SK-N-MC (cell line): ENCODE data around the gene CELF2.

Experiments
- DNase-seq: peaks from one replicate; pipeline ENCODE4 v3.0.0-alpha.2; 2011; ENCODE audit warnings: low read depth, low spot score
- H3K27ac ChIP-seq: fragments of 200-600 bp; sonication (generic); 2 replicates; pipeline ENCODE4 v1.5.1; 2016; ENCODE audit warnings: mixed run types
- H3K36me3 ChIP-seq: fragments of 200-600 bp; sonication (generic); 2 replicates; pipeline ENCODE4 v1.6.1; 2017; ENCODE audit warnings: antibody characterized with exemption, low read length, mixed read lengths; ENCODE audit not compliant: insufficient read depth
- H3K4me3 ChIP-seq: fragments of 200-600 bp; sonication (generic); 2 replicates; pipeline ENCODE4 v1.5.1; 2016
- H3K9ac ChIP-seq: fragments of 200-600 bp; sonication (generic); 2 replicates; pipeline ENCODE4 v1.8.0; 2017; ENCODE audit warnings: mixed run types, mixed read lengths; ENCODE audit not compliant: insufficient read length
- H3K9me3 ChIP-seq: fragments of 200-600 bp; sonication (generic); 2 replicates; pipeline ENCODE4 v1.6.1; 2017; ENCODE audit warnings: low read depth, mild to moderate bottlenecking, antibody characterized with exemption, low read length, moderate library complexity, mixed read lengths
- EZH2 ChIP-seq: fragments of 200-600 bp; sonication (generic); IDR thresholded peaks from one replicate; pipeline ENCODE4 v1.6.1; 2017; ENCODE audit warnings: antibody characterized with exemption
- FOXP2 ChIP-seq: optimal IDR thresholded peaks from 2 replicates; pipeline ENCODE3; 2011; ENCODE audit warnings: mild to moderate bottlenecking, moderate library complexity; ENCODE audit not compliant: insufficient read depth; ENCODE audit errors: extremely low read length, control extremely low read depth
- POLR2AphosphoS5 ChIP-seq: IDR thresholded peaks from 2 replicates; pipeline ENCODE4 v1.6.1; 2012; ENCODE audit warnings: mild to moderate bottlenecking, low read depth, low read length, borderline replicate concordance

CELF2 gene

GRCh38 chr10:11068861-11069633, 51.4 kb downstream of the CELF2 start:
- H3K27ac ChIP-seq = no peak overlapping the region
- H3K9ac ChIP-seq = no peak overlapping the region
- H3K9me3 ChIP-seq = no peaks in the 10 kb centered on the region
- H3K36me3 ChIP-seq = no peaks in the 10 kb centered on the region
- H3K4me3 ChIP-seq = no peak overlapping the region
- DNase-seq = no peak
- TF ChIP-seq EZH2 = no peak
- no peak for TF ChIP-seq POLR2AphosphoS5
- no peak for TF ChIP-seq FOXP2

- Histone ChIP-seq H3K27ac (no peak overlapping the region), H3K4me3 (no peak overlapping the region), H3K9ac (no peak overlapping the region), H3K9me3 (no peaks in the 10 kb centered on the region), H3K36me3 (no peaks in the 10 kb centered on the region)
- TF ChIP-seq FOXP2 = no peak
- no peak for TF ChIP-seq EZH2
- no peak for TF ChIP-seq POLR2AphosphoS5
- DNase-seq = no peak
Measured at GRCh38 chr10:11073410-11073809, 55.7 kb downstream of the CELF2 start.

- Histone ChIP-seq H3K27ac (no peak overlapping the region), H3K9me3 (no peaks in the 10 kb centered on the region), H3K4me3 (no peak overlapping the region), H3K36me3 (no peaks in the 10 kb centered on the region), H3K9ac (no peak overlapping the region)
- no peak for DNase-seq
- TF ChIP-seq EZH2 (no peak), POLR2AphosphoS5 (no peak), FOXP2 (no peak)
Measured at GRCh38 chr10:11074536-11075267, 57.0 kb downstream of the CELF2 start.

GRCh38 chr10:11076221-11076620, 58.5 kb downstream of the CELF2 start:
- H3K9me3 ChIP-seq = no peaks in the 10 kb centered on the region
- no peak overlapping the region for H3K27ac ChIP-seq
- DNase-seq = no peak
- no peak for TF ChIP-seq FOXP2
- TF ChIP-seq EZH2 = no peak
- no peak for TF ChIP-seq POLR2AphosphoS5
- no peaks in the 10 kb centered on the region for H3K36me3 ChIP-seq
- no peak overlapping the region for H3K9ac ChIP-seq
- H3K4me3 ChIP-seq = no peak overlapping the region

DNA sequence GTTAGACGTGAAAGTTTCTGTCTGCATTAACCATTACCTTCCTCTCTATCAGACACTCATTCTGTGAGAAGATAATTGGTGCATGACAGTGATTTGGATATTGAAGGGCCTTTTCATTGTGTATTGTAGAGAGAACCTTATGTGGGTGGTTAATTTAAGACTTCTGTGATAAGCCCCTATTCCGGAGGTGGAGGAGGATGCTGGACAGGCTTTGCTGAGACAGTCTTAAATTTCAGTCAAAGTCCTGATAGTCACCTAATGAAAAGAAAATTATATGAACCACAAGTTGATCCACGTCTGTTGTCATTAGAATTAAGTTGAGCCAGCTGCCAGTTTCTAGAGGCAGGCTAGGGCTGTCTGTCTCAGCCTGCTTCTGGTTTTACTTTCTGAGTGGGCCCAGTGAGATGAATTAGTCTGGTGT, 62.9 kb downstream of the CELF2 start:
- H3K9ac ChIP-seq = no peak overlapping the region
- no peak for TF ChIP-seq POLR2AphosphoS5
- no peak for TF ChIP-seq FOXP2
- no peak for TF ChIP-seq EZH2
- DNase-seq = no peak
- H3K4me3 ChIP-seq = no peak overlapping the region
- H3K9me3 ChIP-seq = no peaks in the 10 kb centered on the region
- H3K27ac ChIP-seq = no peak overlapping the region
- H3K36me3 ChIP-seq = no peaks in the 10 kb centered on the region

GRCh38 chr10:11081408-11081807, 63.7 kb downstream of the CELF2 start:
- H3K9ac ChIP-seq = no peak overlapping the region
- DNase-seq = no peak
- no peak for TF ChIP-seq EZH2
- TF ChIP-seq FOXP2 = no peak
- no peak for TF ChIP-seq POLR2AphosphoS5
- no peaks in the 10 kb centered on the region for H3K9me3 ChIP-seq
- H3K36me3 ChIP-seq = no peaks in the 10 kb centered on the region
- no peak overlapping the region for H3K27ac ChIP-seq
- H3K4me3 ChIP-seq = no peak overlapping the region

GRCh38 chr10:11082526-11082925, 64.9 kb downstream of the CELF2 start:
- DNase-seq = no peak
- no peak overlapping the region for H3K4me3 ChIP-seq
- TF ChIP-seq EZH2 = no peak
- TF ChIP-seq POLR2AphosphoS5 = no peak
- TF ChIP-seq FOXP2 = no peak
- H3K9ac ChIP-seq = no peak overlapping the region
- H3K27ac ChIP-seq = no peak overlapping the region
- no peaks in the 10 kb centered on the region for H3K36me3 ChIP-seq
- H3K9me3 ChIP-seq = no peaks in the 10 kb centered on the region

DNA sequence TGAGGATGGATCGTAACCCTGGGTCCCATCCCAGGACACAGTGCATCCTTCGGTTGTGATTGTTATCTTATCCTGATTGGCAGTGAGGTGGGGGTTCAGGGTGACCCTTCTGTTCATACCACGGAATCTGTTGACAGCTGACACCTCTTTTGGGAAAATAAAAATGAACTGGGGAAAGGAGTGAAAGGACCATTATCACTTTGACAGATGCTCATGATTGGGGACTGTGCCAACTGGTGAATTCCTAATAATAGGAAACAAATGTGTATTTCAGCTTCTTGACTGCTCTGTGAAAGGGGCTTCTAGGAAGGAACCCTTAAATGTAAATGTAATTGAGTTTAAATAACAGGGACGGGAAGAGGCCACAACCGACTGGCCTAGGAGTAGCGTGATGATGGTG, 65.4 kb downstream of the CELF2 start:
- TF ChIP-seq POLR2AphosphoS5 (no peak), EZH2 (no peak), FOXP2 (no peak)
- no peak overlapping the region for H3K27ac ChIP-seq
- no peaks in the 10 kb centered on the region for H3K36me3 ChIP-seq
- DNase-seq = no peak
- no peaks in the 10 kb centered on the region for H3K9me3 ChIP-seq
- H3K4me3 ChIP-seq = no peak overlapping the region
- no peak overlapping the region for H3K9ac ChIP-seq
